Trophoblast cell (in vitro differentiated cells and primary cell): Measurements from ENCODE around the gene FRS2.

ENCODE experiments used
- DNase-seq, 2 donors: peaks; one replicate each; pipeline ENCODE4 v3.0.0-alpha.2; 2016
- H2AFZ ChIP-seq: 2 replicates; pipeline ENCODE4 v1.6.1; 2013; ENCODE audit warnings: low read length, moderate library complexity, mild to moderate bottlenecking; ENCODE audit not compliant: insufficient read depth, poor library complexity
- H2AK5ac ChIP-seq: 2 replicates; pipeline ENCODE4 v1.6.1; 2013; ENCODE audit warnings: mild to moderate bottlenecking, low read length
- H2BK120ac ChIP-seq: 2 replicates; pipeline ENCODE4 v1.6.1; 2013; ENCODE audit warnings: low read length, mild to moderate bottlenecking, moderate library complexity; ENCODE audit not compliant: insufficient read depth, poor library complexity
- H2BK12ac ChIP-seq: 2 replicates; pipeline ENCODE4 v1.6.1; 2013; ENCODE audit warnings: mild to moderate bottlenecking, low read length, moderate library complexity
- H2BK5ac ChIP-seq: 2 replicates; pipeline ENCODE4 v1.6.1; 2013; ENCODE audit warnings: low read length, low read depth, moderate library complexity, mild to moderate bottlenecking; ENCODE audit not compliant: poor library complexity
- H3K14ac ChIP-seq: 2 replicates; pipeline ENCODE4 v1.6.1; 2013; ENCODE audit warnings: mild to moderate bottlenecking, low read length
- H3K18ac ChIP-seq: 2 replicates; pipeline ENCODE4 v1.6.1; 2013; ENCODE audit warnings: mild to moderate bottlenecking, low read length
- H3K23ac ChIP-seq: 2 replicates; pipeline ENCODE4 v1.6.1; 2013; ENCODE audit warnings: low read length
- H3K27ac ChIP-seq: 2 replicates; pipeline ENCODE4 v1.5.1; 2013; ENCODE audit warnings: low read depth, mild to moderate bottlenecking, inconsistent platforms, low read length, moderate library complexity
- H3K27me3 ChIP-seq: 2 replicates; pipeline ENCODE4 v1.6.1; 2013; ENCODE audit warnings: inconsistent platforms, mild to moderate bottlenecking, low read length, moderate library complexity; ENCODE audit not compliant: insufficient read depth
- H3K36me3 ChIP-seq, 2 experiments: 1 replicate in 1 of 2; 2 replicates in 1 of 2; pipeline ENCODE4 v1.6.1; 2013; ENCODE audit warnings: low read length in 2 of 2, mild to moderate bottlenecking in 2 of 2, moderate library complexity in 1 of 2; ENCODE audit not compliant: insufficient read depth in 2 of 2, control insufficient read depth in 1 of 2
- H3K4ac ChIP-seq: 2 replicates; pipeline ENCODE4 v1.6.1; 2013; ENCODE audit warnings: low read depth, mild to moderate bottlenecking, low read length, moderate library complexity
- H3K4me1 ChIP-seq, 2 experiments: 1 replicate in 1 of 2; 2 replicates in 1 of 2; pipeline ENCODE4 v1.6.1; 2013; ENCODE audit warnings: low read length in 2 of 2, mild to moderate bottlenecking in 2 of 2, moderate library complexity in 1 of 2; ENCODE audit not compliant: insufficient read depth in 2 of 2, control insufficient read depth in 1 of 2
- H3K4me2 ChIP-seq: 2 replicates; pipeline ENCODE4 v1.6.1; 2013; ENCODE audit warnings: inconsistent platforms, mild to moderate bottlenecking, low read length, moderate library complexity
- H3K4me3 ChIP-seq: 2 replicates; pipeline ENCODE4 v1.5.1; 2013; ENCODE audit warnings: mild to moderate bottlenecking, low read depth, low read length, inconsistent platforms
- H3K79me1 ChIP-seq: one replicate; pipeline ENCODE4 v1.6.1; 2013; ENCODE audit warnings: low read length
- H3K79me2 ChIP-seq: 2 replicates; pipeline ENCODE4 v1.6.1; 2013; ENCODE audit warnings: low read length, mild to moderate bottlenecking; ENCODE audit not compliant: control insufficient read depth, insufficient read depth, poor library complexity
- H3K9ac ChIP-seq: 2 replicates; pipeline ENCODE4 v1.6.1; 2013; ENCODE audit warnings: mild to moderate bottlenecking, low read length
- H3K9me3 ChIP-seq: 2 replicates; pipeline ENCODE4 v1.6.1; 2013; ENCODE audit warnings: low read depth, mild to moderate bottlenecking, control low read depth, inconsistent platforms, low read length; ENCODE audit not compliant: insufficient read depth
- H4K12ac ChIP-seq: 2 replicates; pipeline ENCODE4 v1.6.1; 2013; ENCODE audit warnings: low read depth, mild to moderate bottlenecking, low read length, moderate library complexity
- H4K8ac ChIP-seq: 2 replicates; pipeline ENCODE4 v1.6.1; 2013; ENCODE audit warnings: low read depth, mild to moderate bottlenecking, low read length, moderate library complexity
- H4K91ac ChIP-seq: one replicate; pipeline ENCODE4 v1.6.1; 2013; ENCODE audit warnings: low read depth, mild to moderate bottlenecking, low read length, moderate library complexity
- WGBS: extraction: QIAGEN DNeasy Blood & Tissue Kit; methylation state at CpG from one replicate; pipeline ENCODE4 v1.1.7; 2013; ENCODE audit warnings: missing lambda C conversion rate; ENCODE audit not compliant: insufficient read length, insufficient coverage; ENCODE audit errors: extremely low coverage; 5-methylcytosine and 5-hydroxymethylcytosine counted together

Gene FRS2

DNA sequence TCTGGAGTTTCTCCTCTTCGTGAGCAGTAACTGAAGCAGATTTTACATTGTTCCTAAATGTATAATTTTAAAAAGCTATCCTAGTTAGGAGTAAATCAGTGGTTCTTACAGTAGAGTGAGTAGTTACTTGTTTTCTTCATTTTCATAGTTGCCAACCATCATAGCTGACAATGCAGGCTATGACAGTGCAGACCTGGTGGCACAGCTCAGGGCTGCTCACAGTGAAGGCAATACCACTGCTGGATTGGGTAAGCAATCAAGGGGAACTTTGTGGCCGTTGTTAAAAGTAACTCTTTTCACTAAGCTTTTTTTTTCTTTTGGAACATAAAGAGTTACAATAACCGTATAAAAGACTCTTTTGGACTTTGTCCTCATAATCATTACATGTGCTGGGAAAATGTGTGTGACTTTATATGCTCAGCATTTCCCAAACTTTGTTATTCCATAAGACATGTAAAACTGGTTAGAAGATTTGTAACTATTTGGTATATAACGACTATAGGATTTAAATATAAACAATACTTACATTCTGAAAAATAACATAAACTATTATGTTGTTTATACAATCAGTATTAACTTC is 128.1 kb downstream of the FRS2 start:
- Histone ChIP-seq H4K12ac (no peak overlapping the region), H3K4ac (no peak overlapping the region), H2BK120ac (no peak overlapping the region), H3K27me3 (no peaks in the 10 kb centered on the region), H2BK5ac (no peak overlapping the region), H2AFZ (no peak overlapping the region), H2AK5ac (no peak overlapping the region), H3K23ac (no peak overlapping the region), H3K4me2 (no peak overlapping the region), H3K14ac (no peak overlapping the region), H4K91ac (no peak overlapping the region), H3K9me3 (no peaks in the 10 kb centered on the region), H3K36me3 (peaks cover 29 to 46% of the 10 kb centered on the region in 2 experiments), H2BK12ac (no peak overlapping the region), H3K4me1 (no peaks in the 10 kb centered on the region), H3K4me3 (no peak overlapping the region), H3K79me1 (no peaks in the 10 kb centered on the region), H3K27ac (no peak overlapping the region), H3K9ac (no peak overlapping the region), H4K8ac (no peak overlapping the region), H3K79me2 (no peaks in the 10 kb centered on the region), H3K18ac (no peak overlapping the region)
- WGBS: no CpG with 5 or more reads among the region's 4 CpGs
- DNase-seq: no peak

DNA sequence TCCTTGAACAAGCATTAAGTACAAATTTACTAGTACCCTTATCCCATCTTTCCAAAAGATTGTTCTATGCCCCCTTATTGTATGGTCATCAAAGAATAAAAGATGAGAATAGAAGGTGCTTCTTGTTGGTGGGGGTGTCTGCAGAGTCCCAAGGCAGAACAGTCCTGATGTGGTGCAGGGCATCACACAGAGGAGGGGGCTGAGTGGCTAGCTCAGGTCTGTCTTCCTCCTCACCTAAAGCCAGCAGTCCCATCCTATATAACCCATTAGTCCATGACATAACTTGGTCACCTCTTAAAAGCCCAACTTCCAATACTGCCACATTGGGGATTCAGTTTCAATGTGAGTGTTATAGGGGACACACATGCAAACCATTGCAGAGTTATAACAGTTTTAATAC is 130.6 kb downstream of the FRS2 start:
- Histone ChIP-seq H4K91ac (no peak overlapping the region), H3K79me2 (no peaks in the 10 kb centered on the region), H3K18ac (no peak overlapping the region), H2BK120ac (no peak overlapping the region), H2BK12ac (no peak overlapping the region), H3K23ac (no peak overlapping the region), H3K36me3 (peaks cover 19 to 37% of the 10 kb centered on the region in 2 experiments), H3K9me3 (no peaks in the 10 kb centered on the region), H3K4me3 (no peak overlapping the region), H3K27me3 (no peaks in the 10 kb centered on the region), H3K27ac (no peak overlapping the region), H3K4me1 (no peaks in the 10 kb centered on the region), H3K4ac (no peak overlapping the region), H3K79me1 (no peaks in the 10 kb centered on the region), H2AK5ac (no peak overlapping the region), H3K4me2 (no peak overlapping the region), H2AFZ (no peak overlapping the region), H3K14ac (no peak overlapping the region), H4K12ac (no peak overlapping the region), H2BK5ac (no peak overlapping the region), H4K8ac (no peak overlapping the region), H3K9ac (no peak overlapping the region)
- DNase-seq: no peak

DNA sequence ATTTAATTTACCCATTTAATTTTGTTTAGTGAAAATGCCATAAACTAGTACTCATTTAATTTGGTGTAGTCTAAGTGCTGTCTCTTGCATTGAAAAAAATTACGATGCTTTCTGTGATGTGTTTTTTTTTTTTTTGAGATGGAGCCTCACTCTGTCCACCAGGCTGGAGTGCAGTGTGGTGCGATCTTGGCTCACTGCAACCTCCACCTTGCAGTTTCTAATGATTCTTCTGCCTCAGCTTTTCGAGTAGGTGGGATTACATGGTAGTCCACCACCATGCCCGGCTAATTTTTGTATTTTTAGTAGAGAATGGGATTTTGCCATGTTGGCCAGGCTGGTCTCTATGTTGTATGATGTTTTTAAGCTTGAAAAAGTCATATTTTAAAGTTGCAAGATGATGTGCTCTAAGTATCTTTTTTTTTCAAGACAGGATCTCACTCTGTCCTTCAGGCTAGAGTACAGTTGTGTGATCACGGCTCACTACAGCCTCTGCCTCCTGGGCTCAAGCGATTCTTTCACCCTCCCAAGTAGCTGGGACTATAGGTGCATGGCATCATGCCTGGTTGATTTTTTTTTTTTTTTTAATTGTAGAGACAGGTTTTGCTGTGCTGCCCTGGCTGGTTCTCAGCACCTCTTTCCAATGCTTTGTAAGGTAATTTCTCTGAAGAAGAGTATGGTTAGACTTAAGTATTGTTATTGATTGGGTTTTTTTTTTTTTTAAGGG is 131.9 kb downstream of the FRS2 start:
- WGBS: no CpG with 5 or more reads among the region's 6 CpGs

DNA sequence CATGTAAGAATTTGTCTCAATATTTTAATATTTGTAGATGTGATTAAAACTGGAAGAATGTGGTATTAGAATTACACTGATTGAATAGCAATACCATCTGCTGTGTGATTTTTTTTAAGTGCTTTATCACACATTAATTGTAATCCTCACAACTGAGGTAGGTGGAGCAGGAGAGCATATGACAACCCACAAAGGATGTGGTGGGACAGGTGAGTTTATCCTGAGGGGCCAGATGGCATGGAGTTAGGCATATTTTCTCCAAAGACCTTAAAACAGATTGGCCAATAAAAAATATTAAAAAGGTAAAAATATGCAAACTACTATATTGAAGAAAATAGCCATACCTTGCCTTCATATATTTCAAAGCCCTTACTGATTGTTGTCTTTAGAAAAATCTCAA is 132.8 kb downstream of the FRS2 start:
- Histone ChIP-seq H2AFZ (no peak overlapping the region), H3K4me3 (no peak overlapping the region), H3K79me1 (no peaks in the 10 kb centered on the region), H3K23ac (no peak overlapping the region), H2BK120ac (no peak overlapping the region), H2AK5ac (no peak overlapping the region), H3K27ac (no peak overlapping the region), H2BK12ac (no peak overlapping the region), H2BK5ac (no peak overlapping the region), H4K8ac (no peak overlapping the region), H3K18ac (no peak overlapping the region), H3K4ac (no peak overlapping the region), H3K9ac (no peak overlapping the region), H3K27me3 (no peaks in the 10 kb centered on the region), H3K4me2 (no peak overlapping the region), H3K9me3 (no peaks in the 10 kb centered on the region), H3K79me2 (no peaks in the 10 kb centered on the region), H4K12ac (no peak overlapping the region), H3K4me1 (no peaks in the 10 kb centered on the region), H4K91ac (no peak overlapping the region), H3K36me3 (peaks cover 18 to 30% of the 10 kb centered on the region in 2 experiments), H3K14ac (no peak overlapping the region)
- no peak for DNase-seq

More for the DNA sequence above, 131.9 kb downstream of the FRS2 start:
- Histone ChIP-seq H3K9me3 (no peaks in the 10 kb centered on the region), H3K9ac (no peak overlapping the region), H3K4me1 (no peaks in the 10 kb centered on the region), H3K36me3 (peaks cover 18 to 34% of the 10 kb centered on the region in 2 experiments), H4K91ac (no peak overlapping the region), H2BK120ac (no peak overlapping the region), H2AFZ (no peak overlapping the region), H3K79me1 (no peaks in the 10 kb centered on the region), H2BK5ac (no peak overlapping the region), H3K4me3 (no peak overlapping the region), H3K27me3 (no peaks in the 10 kb centered on the region), H2AK5ac (no peak overlapping the region), H3K18ac (no peak overlapping the region), H4K8ac (no peak overlapping the region), H3K4me2 (no peak overlapping the region), H3K4ac (no peak overlapping the region), H3K27ac (no peak overlapping the region), H3K79me2 (no peaks in the 10 kb centered on the region), H2BK12ac (no peak overlapping the region), H4K12ac (no peak overlapping the region), H3K23ac (no peak overlapping the region), H3K14ac (no peak overlapping the region)
- DNase-seq: no peak
